Measurements from ENCODE around the gene VPS26C. TPM values are rescaled to one million over a fixed set of nuclear protein-coding genes. Genes with fewer than 3 reads are reported as not detected.

The VPS26C gene
- total and polyA plus RNA-seq, 2 of the 8 experiments (the other 6 are each of a cell fraction or from before 2014, with no cell fraction given) = 43.5 to 71.6 TPM

DNA sequence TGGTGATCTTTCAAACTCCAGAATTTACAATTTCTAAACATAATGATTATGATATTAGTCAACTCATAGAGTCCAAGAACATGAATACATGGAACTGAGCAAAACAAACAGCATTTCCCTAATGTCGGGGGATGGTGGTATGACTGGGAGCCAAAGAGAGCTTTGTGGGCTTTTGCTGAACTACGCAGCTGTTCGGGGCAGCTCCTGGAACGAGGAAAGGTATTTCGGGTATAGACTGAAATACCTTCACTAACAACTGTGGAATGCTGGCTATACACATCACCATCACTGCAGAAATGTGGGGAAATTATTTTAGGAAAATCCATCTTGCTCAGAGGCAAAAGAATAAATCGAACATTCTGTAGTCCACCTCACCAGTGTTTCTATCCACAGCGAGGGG is 30.2 kb upstream of the VPS26C start:
- H2AFZ ChIP-seq (ENCODE audit: low read length) = no peak overlapping the region
- TF ChIP-seq RAD21 (IDR thresholded peaks at IDR 0.05 in 1 of 2, conservative IDR thresholded peaks at IDR 0.05 in 1 of 2; ENCODE audit: low read depth in 2 of 2, low read length in 2 of 2) (no peak), SIX5 (IDR thresholded peaks at IDR 0.05; ENCODE audit: low read depth, low read length) (no peak), TAF1 (IDR thresholded peaks at IDR 0.05; ENCODE audit: low read depth, low read length) (no peak), RNF2 (IDR thresholded peaks at IDR 0.05; ENCODE audit: borderline replicate concordance, low read depth, low read length, missing control alignments, poor library complexity, severe bottlenecking) (no peak), CTBP2 (IDR thresholded peaks at IDR 0.05; ENCODE audit: borderline replicate concordance, insufficient read depth, insufficient read length, low read length) (no peak), KDM4A (IDR thresholded peaks at IDR 0.05; ENCODE audit: low read depth, low read length, severe bottlenecking) (no peak), BACH1 (IDR thresholded peaks at IDR 0.05; ENCODE audit: low read length) (no peak), RBBP5 (IDR thresholded peaks at IDR 0.05; ENCODE audit: borderline replicate concordance, low read depth, low read length) (no peak), POLR2AphosphoS5 (IDR thresholded peaks at IDR 0.05; ENCODE audit: low read depth, low read length) (no peak), KDM5A (IDR thresholded peaks at IDR 0.05; ENCODE audit: low read length) (no peak), PHF8 (conservative IDR thresholded peaks at IDR 0.05; ENCODE audit: low read depth, low read length) (no peak), POU5F1 (IDR thresholded peaks at IDR 0.05; ENCODE audit: low read depth, low read length) (no peak), ASH2L (IDR thresholded peaks at IDR 0.05; ENCODE audit: low read length) (no peak)
- TF ChIP-seq, protein P1, sequence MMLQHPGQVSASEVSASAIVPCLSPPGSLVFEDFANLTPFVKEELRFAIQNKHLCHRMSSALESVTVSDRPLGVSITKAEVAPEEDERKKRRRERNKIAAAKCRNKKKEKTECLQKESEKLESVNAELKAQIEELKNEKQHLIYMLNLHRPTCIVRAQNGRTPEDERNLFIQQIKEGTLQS (IDR thresholded peaks at IDR 0.05; ENCODE audit: insufficient read depth, low read depth, low read length) = no peak

More for the DNA sequence above, 30.2 kb upstream of the VPS26C start:
- H2BK20ac ChIP-seq (ENCODE audit: low read length) = no peak overlapping the region
- H3K56ac ChIP-seq (replicated peaks; ENCODE audit: insufficient read length, low read depth, low read length) = no peak overlapping the region
- H3K4ac ChIP-seq (replicated peaks; ENCODE audit: insufficient read length, low read depth, low read length) = no peak overlapping the region
- no peak overlapping the region for H3K27ac ChIP-seq (ENCODE audit: low read depth, low read length)
- DNase-seq (ENCODE audit: low read depth in 1 of 2, low spot score in 2 of 2) (no peak), FAIRE-seq (no peak)
- H3K79me2 ChIP-seq (ENCODE audit: control insufficient read depth in 1 of 2, insufficient read depth in 2 of 2, low read length in 2 of 2) = no peaks in the 10 kb centered on the region
- no peak overlapping the region for H2AK5ac ChIP-seq (ENCODE audit: low read depth, low read length)
- no peak overlapping the region for H2BK5ac ChIP-seq (ENCODE audit: low read depth, low read length)
- H3K4me3 ChIP-seq (ENCODE audit: extremely low read depth in 1 of 4, insufficient read depth in 2 of 4, low read depth in 3 of 4, low read length in 4 of 4) = no peak overlapping the region
- H3K9ac ChIP-seq (replicated peaks in 1 of 4; ENCODE audit: extremely low read depth in 1 of 4, low read depth in 3 of 4, low read length in 3 of 4) = no peak overlapping the region
- H3K27me3 ChIP-seq (replicated peaks in 1 of 4; ENCODE audit: control insufficient read depth in 3 of 4, extremely low read depth in 1 of 4, insufficient read depth in 3 of 4, low read length in 3 of 4) = no peaks in the 10 kb centered on the region
- ChIA-PET CTCF (ENCODE audit: partially characterized antibody) (no interaction called here), POLR2A (ENCODE audit: partially characterized antibody) (no interaction called here)
- H3K23ac ChIP-seq (ENCODE audit: insufficient read length) = no peak overlapping the region
- H3K9me3 ChIP-seq (ENCODE audit: insufficient read depth in 2 of 2, low read depth in 1 of 2, low read length in 1 of 2) = no peaks in the 10 kb centered on the region
- no peak overlapping the region for H2BK15ac ChIP-seq (ENCODE audit: low read length)
- no peak overlapping the region for H4K8ac ChIP-seq (ENCODE audit: extremely low read depth, insufficient read depth, low read length)
- H3K79me1 ChIP-seq (ENCODE audit: low read depth, low read length) = no peaks in the 10 kb centered on the region
- 95% methylated on average over 7 of the region's 7 CpGs; no CpG with 5 or more reads in 1 of the 2 experiments for WGBS, 2 experiments (ENCODE audit: extremely low coverage in 1 of 2, insufficient coverage in 1 of 2, insufficient read length in 1 of 2, insufficient replicate concordance in 2 of 2, low coverage in 1 of 2, low lambda C conversion rate in 2 of 2, missing lambda C conversion rate in 1 of 2)
- H2BK12ac ChIP-seq (ENCODE audit: low read depth, low read length) = no peak overlapping the region
- no peak overlapping the region for H3K4me2 ChIP-seq (ENCODE audit: insufficient read depth in 1 of 2, low read depth in 2 of 2, low read length in 2 of 2)
- H4K5ac ChIP-seq (ENCODE audit: insufficient read length, low read depth, low read length) = no peak overlapping the region
- H3K36me3 ChIP-seq (ENCODE audit: control insufficient read depth in 2 of 4, insufficient read depth in 4 of 4, low read length in 3 of 4) = no peaks in the 10 kb centered on the region
- no peaks in the 10 kb centered on the region for H3K23me2 ChIP-seq (ENCODE audit: low read depth, low read length)
- no peaks in the 10 kb centered on the region for H4K20me1 ChIP-seq (replicated peaks in 1 of 2; ENCODE audit: control insufficient read depth in 1 of 2, insufficient read depth in 2 of 2, low read length in 2 of 2)
- H3K4me1 ChIP-seq (replicated peaks in 1 of 4; ENCODE audit: control insufficient read depth in 3 of 4, insufficient read depth in 4 of 4, low read length in 3 of 4) = no peaks in the 10 kb centered on the region
- H3K18ac ChIP-seq (ENCODE audit: extremely low read depth, low read length) = no peak overlapping the region
- H2BK120ac ChIP-seq (replicated peaks; ENCODE audit: low read depth, low read length) = no peak overlapping the region
- no peak overlapping the region for H3K14ac ChIP-seq (ENCODE audit: insufficient read length)
- H4K91ac ChIP-seq (replicated peaks; ENCODE audit: insufficient read length, low read length) = no peak overlapping the region
